Vagina (tissue), 2 donors: ENCODE results near the gene CCDC85C. TPM values are rescaled to one million over a fixed set of nuclear protein-coding genes. Genes with fewer than 3 reads are reported as not detected.

Experiments used
- DNase-seq, 2 donors: peaks; one replicate each; pipeline ENCODE4 v3.0.0-alpha.2; 2017; ENCODE audit errors: extremely low spot score in 2 of 2
- H3K27ac ChIP-seq: fragments of 200-600 bp; sonication (generic); one replicate; pipeline ENCODE4 v1.5.1; 2019
- H3K27me3 ChIP-seq: fragments of 200-600 bp; sonication (generic); one replicate; pipeline ENCODE4 v1.5.1; 2019
- H3K36me3 ChIP-seq, 2 donors: fragments of 200-600 bp; sonication (generic); one replicate each; pipeline ENCODE4 v1.5.1; 2017 to 2019
- H3K4me1 ChIP-seq: fragments of 200-600 bp; sonication (generic); one replicate; pipeline ENCODE4 v1.5.1; 2019
- H3K4me3 ChIP-seq, 2 donors: fragments of 200-600 bp; sonication (generic); 1 replicate in 1 of 2; 2 replicates in 1 of 2; pipeline ENCODE4 v1.5.1; 2016 to 2019
- H3K9me3 ChIP-seq: fragments of 200-600 bp; sonication (generic); one replicate; pipeline ENCODE4 v1.5.1; 2019
- POLR2A ChIP-seq, 2 donors: fragments of 450-650 bp; IDR thresholded peaks; one replicate each; pipeline ENCODE4 v1.6.1; 2017; ENCODE audit warnings: antibody characterized with exemption in 2 of 2, mild to moderate bottlenecking in 2 of 2, moderate library complexity in 2 of 2
- POLR2AphosphoS5 ChIP-seq, 2 donors: sonication (generic); formaldehyde crosslinking; IDR thresholded peaks; one replicate each; pipeline ENCODE4 v1.9.0; 2017; ENCODE audit warnings: antibody characterized with exemption in 2 of 2, mild to moderate bottlenecking in 2 of 2, low read depth in 1 of 2; ENCODE audit not compliant: insufficient read depth in 1 of 2
- intact Hi-C: fragments of 100-400 bp; cut with DNase I; formaldehyde crosslinking; loops from one replicate; pipeline ENCODE4 v1.15.1; 2023
- total RNA-seq: library from RNA; depleted of rRNA; stranded (reverse); fragments of >200 nt; gene quantifications from one replicate; pipeline ENCODE4 v1.2.3, GENCODE V29; 2016
- TF ChIP-seq, protein P1 (sequence below), 3 experiments: fragments of 450-650 bp in 2 of 3; fragments of 200-600 bp in 1 of 3; sonication (generic) in 1 of 3; IDR thresholded peaks; one replicate each; pipeline ENCODE4 v1.5.1; 2017 to 2019; ENCODE audit warnings: antibody characterized with exemption in 3 of 3, mild to moderate bottlenecking in 2 of 3, moderate library complexity in 2 of 3

Gene CCDC85C
- total RNA-seq, 1 donor from 2014 or later = 6.9 TPM

DNA sequence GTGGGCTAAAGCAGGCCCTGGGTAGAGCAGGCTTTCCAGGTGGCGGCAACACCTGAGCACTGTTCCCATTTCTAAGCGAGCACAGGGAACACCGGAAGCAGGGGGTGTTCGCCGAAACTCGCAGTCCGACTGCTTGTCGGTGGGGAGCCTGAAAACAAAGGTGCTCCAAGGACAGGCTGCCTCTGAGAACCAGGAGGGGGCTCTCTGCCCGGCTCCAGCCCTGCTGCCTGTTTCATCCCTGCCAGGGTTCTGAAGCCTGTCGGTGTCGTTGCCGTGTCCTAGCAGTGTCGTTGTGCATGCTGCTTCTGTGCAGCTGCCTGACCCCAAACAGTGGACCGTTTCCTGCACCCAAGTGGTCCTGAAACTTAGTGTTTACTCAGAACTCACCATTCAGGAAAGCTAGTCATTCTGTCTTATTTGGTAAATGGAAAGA is 101.0 kb downstream of the CCDC85C start:
- intact Hi-C loops = no loop called here
- Histone ChIP-seq H3K4me1 (no peaks in the 10 kb centered on the region), H3K36me3 (peaks cover 0 to 82% of the 10 kb centered on the region in 2 donors), H3K27ac (no peak overlapping the region), H3K4me3 (no peak overlapping the region), H3K27me3 (no peaks in the 10 kb centered on the region), H3K9me3 (no peaks in the 10 kb centered on the region)
- TF ChIP-seq, protein P1, sequence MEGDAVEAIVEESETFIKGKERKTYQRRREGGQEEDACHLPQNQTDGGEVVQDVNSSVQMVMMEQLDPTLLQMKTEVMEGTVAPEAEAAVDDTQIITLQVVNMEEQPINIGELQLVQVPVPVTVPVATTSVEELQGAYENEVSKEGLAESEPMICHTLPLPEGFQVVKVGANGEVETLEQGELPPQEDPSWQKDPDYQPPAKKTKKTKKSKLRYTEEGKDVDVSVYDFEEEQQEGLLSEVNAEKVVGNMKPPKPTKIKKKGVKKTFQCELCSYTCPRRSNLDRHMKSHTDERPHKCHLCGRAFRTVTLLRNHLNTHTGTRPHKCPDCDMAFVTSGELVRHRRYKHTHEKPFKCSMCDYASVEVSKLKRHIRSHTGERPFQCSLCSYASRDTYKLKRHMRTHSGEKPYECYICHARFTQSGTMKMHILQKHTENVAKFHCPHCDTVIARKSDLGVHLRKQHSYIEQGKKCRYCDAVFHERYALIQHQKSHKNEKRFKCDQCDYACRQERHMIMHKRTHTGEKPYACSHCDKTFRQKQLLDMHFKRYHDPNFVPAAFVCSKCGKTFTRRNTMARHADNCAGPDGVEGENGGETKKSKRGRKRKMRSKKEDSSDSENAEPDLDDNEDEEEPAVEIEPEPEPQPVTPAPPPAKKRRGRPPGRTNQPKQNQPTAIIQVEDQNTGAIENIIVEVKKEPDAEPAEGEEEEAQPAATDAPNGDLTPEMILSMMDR (IDR thresholded peaks at IDR 0.05) = no peak
- TF ChIP-seq POLR2AphosphoS5 (IDR thresholded peaks at IDR 0.05; ENCODE audit: insufficient read depth in 1 of 2, low read depth in 1 of 2) (no peak), POLR2A (IDR thresholded peaks at IDR 0.05) (no peak)
- no peak for DNase-seq

DNA sequence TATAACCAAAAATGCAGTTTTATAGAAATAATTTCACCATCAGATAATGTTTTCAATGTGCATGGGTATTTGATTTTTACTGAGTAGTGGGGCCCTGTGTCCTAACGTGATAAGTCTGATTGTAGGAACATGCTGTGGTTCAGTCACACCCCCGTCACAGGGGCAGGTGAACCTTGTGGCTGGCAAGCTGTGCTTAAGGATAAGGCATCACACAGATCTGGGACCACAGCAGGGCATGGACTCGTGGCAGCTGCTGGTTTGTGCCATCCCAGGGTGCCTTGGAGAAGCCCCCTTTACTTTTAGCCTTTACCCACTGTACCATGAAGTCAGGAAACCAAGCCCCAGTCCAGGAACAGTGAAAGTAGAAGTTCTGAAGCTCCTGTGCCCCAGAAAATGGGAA is 106.1 kb downstream of the CCDC85C start:
- no peak overlapping the region for H3K27ac ChIP-seq
- H3K4me3 ChIP-seq = no peak overlapping the region
- H3K9me3 ChIP-seq = no peaks in the 10 kb centered on the region
- no peak for DNase-seq
- no peak for TF ChIP-seq POLR2AphosphoS5 (IDR thresholded peaks at IDR 0.05; ENCODE audit: insufficient read depth in 1 of 2, low read depth in 1 of 2)
- no peak for TF ChIP-seq POLR2A (IDR thresholded peaks at IDR 0.05)
- TF ChIP-seq, protein P1 (IDR thresholded peaks at IDR 0.05) = no peak
- no peaks in the 10 kb centered on the region for H3K27me3 ChIP-seq
- intact Hi-C loops = no loop called here
- H3K4me1 ChIP-seq = no peaks in the 10 kb centered on the region
- H3K36me3 ChIP-seq = peaks cover 0 to 79% of the 10 kb centered on the region in 2 donors

DNA sequence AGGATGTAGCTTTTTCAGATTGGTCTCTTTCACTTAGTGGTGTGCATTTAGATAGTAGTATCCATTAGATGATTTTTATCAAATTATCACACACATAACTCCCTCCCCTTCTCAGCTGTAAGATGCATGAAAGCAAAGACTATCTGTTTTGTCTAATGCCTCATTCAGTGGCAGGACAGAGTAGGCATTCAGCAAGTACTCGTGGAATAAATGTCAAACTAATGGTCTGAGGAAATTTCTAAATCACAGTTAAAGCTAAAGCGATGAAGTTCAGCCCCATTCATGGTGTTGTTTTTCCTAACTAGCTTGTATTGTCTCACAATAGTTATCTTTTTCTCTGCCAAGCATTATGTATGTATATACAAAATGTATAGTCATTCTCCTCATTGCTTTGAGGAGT is 106.7 kb downstream of the CCDC85C start:
- Histone ChIP-seq H3K27ac (no peak overlapping the region), H3K4me3 (no peak overlapping the region), H3K36me3 (peaks cover 0 to 79% of the 10 kb centered on the region in 2 donors), H3K9me3 (no peaks in the 10 kb centered on the region), H3K4me1 (no peaks in the 10 kb centered on the region), H3K27me3 (no peaks in the 10 kb centered on the region)
- intact Hi-C loops = no loop called here
- DNase-seq = no peak
- TF ChIP-seq, protein P1 (IDR thresholded peaks at IDR 0.05) = no peak
- TF ChIP-seq POLR2A (IDR thresholded peaks at IDR 0.05) (no peak), POLR2AphosphoS5 (IDR thresholded peaks at IDR 0.05; ENCODE audit: insufficient read depth in 1 of 2, low read depth in 1 of 2) (no peak)

DNA sequence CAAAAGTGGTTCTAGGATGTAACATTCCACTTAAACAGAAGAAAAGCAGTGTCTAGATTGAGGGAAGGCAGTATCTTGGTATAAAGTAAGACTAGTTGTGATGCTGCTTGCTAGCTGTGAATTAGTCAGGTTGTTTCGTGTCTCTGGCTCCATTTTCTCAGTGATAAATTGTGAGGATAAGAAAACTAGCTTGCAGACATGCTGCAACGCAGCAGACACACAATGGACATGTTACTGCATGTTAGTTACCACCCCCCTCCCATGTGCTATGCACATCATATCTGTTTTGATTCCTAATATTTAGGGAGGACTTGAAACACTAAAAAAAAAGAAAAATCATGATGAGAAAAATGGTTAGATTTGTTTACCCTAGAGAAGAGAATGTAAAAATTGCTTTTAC is 119.9 kb downstream of the CCDC85C start:
- H3K9me3 ChIP-seq = no peaks in the 10 kb centered on the region
- H3K27me3 ChIP-seq = no peaks in the 10 kb centered on the region
- H3K4me1 ChIP-seq = peaks cover 38% of the 10 kb centered on the region
- H3K36me3 ChIP-seq = no peaks in the 10 kb centered on the region
- DNase-seq = no peak
- no peak overlapping the region for H3K4me3 ChIP-seq
- no peak overlapping the region for H3K27ac ChIP-seq
- TF ChIP-seq POLR2A (IDR thresholded peaks at IDR 0.05) (no peak), POLR2AphosphoS5 (IDR thresholded peaks at IDR 0.05; ENCODE audit: insufficient read depth in 1 of 2, low read depth in 1 of 2) (no peak)
- TF ChIP-seq, protein P1 (IDR thresholded peaks at IDR 0.05) = no peak
- intact Hi-C loops = no loop called here

DNA sequence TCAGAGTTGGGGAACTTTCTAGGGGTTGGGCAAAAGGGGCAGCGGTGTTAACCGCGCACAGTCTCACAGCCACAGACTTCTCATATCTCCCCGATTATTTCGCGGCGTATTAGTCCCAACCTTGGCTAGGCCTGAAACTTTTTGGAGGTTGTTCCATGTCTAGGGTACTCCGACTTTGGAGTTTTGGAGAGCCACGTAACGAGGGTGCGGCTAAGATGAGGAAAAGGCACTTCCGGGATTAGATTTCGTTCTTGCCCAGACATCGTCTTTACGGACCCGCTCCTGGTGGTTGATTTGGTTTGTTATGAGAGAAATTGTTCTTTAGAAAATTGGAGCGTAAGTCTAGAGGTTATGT is 122.3 kb downstream of the CCDC85C start:
- Histone ChIP-seq H3K27me3 (no peaks in the 10 kb centered on the region), H3K36me3 (no peaks in the 10 kb centered on the region), H3K9me3 (no peaks in the 10 kb centered on the region), H3K27ac (peak overlapping the region; percentile 77), H3K4me1 (peaks cover 50% of the 10 kb centered on the region), H3K4me3 (peak overlapping the region; percentile 72 to 97)
- intact Hi-C loops = no loop called here
- DNase-seq = no peak
- TF ChIP-seq, protein P1 (IDR thresholded peaks at IDR 0.05) = no peak
- TF ChIP-seq POLR2A (IDR thresholded peaks at IDR 0.05) = no peak
- TF ChIP-seq POLR2AphosphoS5 (IDR thresholded peaks at IDR 0.05; ENCODE audit: insufficient read depth in 1 of 2, low read depth in 1 of 2) = no peak
